Colon (tissue), 2 donors: ENCODE data around the gene DRD3.

Experiments
- FAIRE-seq: peaks from 2 replicates; lab custom pipeline; 2012; peaks lifted over from hg19 to GRCh38; lab: Jason Lieb, UNC
- donor health status: control.
- donor health status: control.

The DRD3 gene

DNA sequence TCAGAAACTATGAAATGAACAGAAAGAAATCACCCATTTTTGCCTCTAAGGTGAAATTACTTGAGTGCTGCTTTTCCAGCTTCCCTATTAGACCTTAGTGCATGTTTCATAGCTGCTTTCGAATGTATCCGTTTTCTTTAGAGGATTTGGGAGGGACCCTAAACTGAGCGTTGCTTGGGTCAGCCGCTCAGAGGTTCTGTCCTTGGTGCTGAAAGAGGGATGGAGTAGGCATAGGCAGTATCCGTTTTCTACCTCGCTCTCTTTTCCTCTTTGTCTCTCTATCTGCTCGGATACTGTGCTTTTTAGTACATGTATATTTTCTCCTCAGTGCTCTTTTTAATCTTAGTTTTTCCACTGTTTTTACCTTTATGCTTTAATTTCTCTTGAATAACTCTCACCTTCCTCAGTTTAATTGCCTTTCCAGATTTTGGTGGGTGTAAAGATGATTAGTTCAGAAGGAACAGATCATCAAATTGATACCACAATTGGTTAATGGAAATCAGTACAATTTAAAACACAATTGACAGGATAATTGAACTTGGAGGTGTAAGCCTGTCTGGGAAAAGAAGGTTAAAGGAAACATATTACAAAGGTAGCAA, at the start of gene DRD3:
TSS of gene DRD3 (minus strand) at position 283 of the 599 bp plus-strand sequence. CDS start 7,060 bp downstream, outside the sequence.
- FAIRE-seq, result no peak

- no peak for FAIRE-seq
Measured at GRCh38 chr3:114227076-114227475, 48.2 kb upstream of the DRD3 start.

- FAIRE-seq, result no peak
Measured at GRCh38 chr3:114226313-114226712, 47.5 kb upstream of the DRD3 start.

DNA sequence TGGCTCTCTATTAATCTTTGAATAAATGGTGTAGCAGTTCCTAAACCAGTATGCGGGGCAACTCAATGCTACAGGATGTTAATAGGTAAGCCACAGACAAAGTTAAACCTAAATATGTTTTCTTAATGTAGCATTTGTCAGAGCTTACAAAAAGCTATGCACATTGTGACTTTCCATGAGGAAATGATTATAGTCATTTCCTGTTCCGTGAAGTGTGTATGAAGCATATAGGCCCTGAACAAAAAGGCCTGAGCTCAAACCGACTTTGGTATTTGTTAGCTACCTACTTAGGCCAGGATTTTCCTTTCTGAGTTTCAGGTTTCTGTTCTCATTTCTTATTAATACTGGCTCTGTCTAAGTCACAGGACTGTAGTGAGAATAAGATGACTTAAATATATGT, 44.3 kb upstream of the DRD3 start:
- FAIRE-seq, result no peak

GRCh38 chr3:114221881-114222264, 43.0 kb upstream of the DRD3 start:
- no peak for FAIRE-seq

GRCh38 chr3:114221165-114221880, 42.5 kb upstream of the DRD3 start:
- no peak for FAIRE-seq

GRCh38 chr3:114219741-114220140, 40.9 kb upstream of the DRD3 start:
- FAIRE-seq, result no peak

GRCh38 chr3:114218578-114219185, 39.8 kb upstream of the DRD3 start:
- no peak for FAIRE-seq

GRCh38 chr3:114218006-114218405, 39.2 kb upstream of the DRD3 start:
- FAIRE-seq, result no peak

GRCh38 chr3:114217266-114217665, 38.4 kb upstream of the DRD3 start:
- FAIRE-seq, result no peak

DNA sequence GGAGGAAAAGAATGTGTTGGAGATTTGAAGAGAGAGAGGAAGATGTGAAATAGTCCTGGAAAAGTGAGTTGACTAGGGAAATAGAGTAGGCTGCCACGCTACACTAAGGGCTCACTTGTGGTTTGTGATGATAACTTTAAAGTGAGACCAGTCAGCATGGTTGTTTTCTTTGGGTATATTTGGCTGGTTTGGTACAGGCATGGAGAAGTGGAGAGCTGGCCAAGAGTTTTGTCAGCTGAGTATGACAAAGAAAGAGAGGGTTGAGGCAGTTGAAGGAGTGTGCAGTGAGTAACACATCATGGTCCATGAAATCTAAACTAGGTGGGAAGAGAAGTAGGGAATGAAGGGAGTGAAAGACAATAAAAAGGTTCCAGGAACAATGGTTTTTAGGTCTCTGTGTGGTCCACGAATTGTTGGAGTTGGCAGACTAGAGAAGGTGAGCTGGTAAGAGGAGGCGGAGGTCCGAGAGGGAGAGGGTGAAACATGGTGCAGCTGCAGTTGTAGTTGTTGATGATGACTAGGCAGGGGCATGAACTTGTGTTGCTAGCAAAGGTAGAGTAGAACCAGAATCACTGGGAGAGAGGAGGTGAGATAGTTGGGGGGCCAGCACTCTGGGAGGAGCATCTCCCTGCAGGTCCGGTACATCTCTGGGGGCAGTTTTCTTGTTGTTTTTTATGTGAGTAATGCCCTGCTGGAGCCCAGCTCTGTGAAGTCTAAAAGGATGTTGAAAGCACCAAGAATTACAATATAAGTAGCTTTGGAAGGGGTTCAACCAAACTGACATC, 37.5 kb upstream of the DRD3 start:
- no peak for FAIRE-seq

DNA sequence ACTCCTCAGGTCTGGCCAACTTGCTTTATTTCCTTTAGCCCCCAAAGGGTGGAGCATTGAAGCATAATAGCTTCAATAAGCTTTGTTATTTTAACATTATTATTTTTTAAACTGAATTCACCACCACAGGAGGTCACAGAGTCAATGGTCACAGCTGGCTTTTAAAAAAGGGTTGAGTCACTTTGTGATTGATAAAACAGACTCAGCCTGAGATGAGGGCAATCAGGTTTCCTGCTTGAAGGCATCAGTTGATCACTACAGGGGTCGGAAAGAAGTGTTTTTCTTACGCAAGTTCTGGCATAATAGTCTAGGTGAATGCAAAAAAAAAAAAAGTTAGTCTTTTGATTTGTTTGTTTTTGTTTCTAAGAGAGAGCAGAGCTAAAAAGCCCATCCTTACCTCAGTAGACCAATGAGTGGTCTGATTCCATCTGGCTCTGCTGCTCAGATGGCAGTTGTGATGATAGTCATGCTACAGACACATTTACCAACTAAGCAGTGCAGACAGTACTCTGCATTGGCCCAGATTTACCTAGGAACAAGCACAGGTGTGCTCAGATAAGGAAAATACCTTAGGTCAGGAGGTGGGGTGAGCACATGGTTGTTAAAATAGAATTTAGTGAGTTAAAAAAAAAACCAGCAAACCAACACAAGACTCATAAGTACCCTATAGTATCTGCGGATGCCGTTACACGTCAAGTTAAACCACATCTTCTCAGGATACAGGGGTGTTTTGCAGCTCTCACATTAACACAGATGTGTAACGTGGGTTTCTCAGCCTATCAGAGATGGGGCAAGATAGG, 35.9 kb upstream of the DRD3 start:
- FAIRE-seq, result no peak

- FAIRE-seq, result no peak
Measured at GRCh38 chr3:114213627-114214541, 35.0 kb upstream of the DRD3 start.

DNA sequence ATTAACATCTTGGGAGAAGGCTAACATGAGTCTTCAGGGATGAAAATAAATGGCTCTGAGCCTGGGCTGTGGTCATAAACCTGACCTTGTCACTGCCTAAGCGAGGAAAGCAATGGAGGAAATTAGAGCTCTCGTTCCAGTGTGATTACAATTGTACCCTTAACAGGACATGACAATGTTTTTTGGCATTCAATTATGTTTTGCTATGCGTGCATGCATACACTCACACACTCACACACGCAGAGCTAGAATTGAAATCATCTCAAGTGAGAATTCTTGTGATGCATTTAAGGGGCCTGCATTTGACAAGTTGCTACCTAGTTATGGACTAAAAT, 34.4 kb upstream of the DRD3 start:
- FAIRE-seq, result no peak

DNA sequence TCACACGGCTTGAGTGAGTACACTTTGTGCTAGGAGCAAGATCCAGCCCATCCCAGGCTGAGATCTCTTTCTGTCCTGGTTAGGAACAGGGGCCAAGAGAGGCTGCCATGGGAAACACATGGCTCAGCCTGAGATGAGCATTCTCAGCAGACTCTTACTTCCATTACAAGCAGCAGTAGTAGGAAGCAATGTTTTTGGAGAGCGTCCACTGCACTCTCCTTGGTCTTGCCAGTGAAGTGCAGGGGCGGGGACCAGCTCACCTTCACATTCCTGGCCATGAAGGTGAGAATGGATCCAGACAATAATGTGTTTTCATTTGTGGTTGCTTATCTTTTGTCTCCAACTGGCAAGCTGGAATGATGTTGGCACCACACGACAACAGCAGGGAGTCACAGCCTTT, 33.8 kb upstream of the DRD3 start:
- FAIRE-seq, result no peak

DNA sequence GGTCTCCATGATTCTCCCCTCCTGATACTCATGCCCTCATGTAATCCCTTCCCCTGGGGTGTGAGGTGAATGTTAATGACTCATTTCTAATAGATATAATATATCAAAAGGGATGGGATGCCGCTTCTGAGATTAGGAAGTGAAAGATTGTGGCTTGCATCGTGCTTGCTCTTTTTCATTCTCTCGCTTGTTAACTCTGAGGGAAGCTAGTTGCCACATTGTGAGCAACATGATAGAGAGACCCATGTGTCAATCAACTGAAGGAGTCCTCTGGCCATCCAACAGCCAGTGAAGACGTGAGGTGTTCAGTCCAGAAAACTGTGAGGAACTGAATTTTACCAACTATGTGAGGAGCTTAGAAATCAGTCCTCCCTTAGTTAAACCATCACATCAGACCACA, 28.9 kb upstream of the DRD3 start:
- FAIRE-seq, result no peak

DNA sequence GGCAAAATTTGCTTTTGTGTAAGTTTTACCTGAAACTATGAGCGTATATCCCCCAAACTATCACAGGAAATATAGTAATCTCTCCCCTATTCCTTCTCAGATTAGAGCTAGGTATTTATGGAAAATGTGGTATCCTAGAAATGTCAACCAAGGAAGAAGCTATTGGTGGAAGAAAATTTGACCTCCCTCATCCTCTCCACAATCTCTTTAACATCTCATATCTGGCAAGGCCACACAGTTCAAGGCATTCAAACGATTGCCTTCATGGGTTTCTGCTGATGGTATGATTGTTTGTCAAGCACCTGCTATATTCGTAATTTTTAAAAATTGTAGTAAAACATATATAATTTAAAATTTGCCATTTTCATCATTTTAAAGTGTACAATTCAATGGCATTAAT, 27.5 kb upstream of the DRD3 start:
- FAIRE-seq, result no peak

DNA sequence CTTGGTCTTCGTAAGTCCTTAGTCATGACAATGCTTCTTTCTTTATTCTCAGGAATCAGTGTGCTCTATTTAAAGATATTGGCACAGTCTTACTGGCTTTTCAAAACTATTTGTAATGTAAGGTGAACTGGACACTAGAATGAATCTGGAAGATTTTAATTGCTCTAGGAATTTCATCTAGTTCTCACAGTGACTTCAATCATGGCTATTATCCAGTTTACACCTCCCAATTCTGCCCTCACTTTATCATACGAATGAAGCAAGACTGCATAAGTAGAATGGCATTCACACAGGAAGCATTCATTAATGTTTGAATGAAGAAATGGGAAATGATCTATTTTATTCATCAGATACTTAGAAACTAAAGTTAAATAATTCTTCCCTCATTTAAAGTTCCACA, 26.7 kb upstream of the DRD3 start:
- no peak for FAIRE-seq

- no peak for FAIRE-seq
Measured at GRCh38 chr3:114194750-114195149, 15.9 kb upstream of the DRD3 start.

DNA sequence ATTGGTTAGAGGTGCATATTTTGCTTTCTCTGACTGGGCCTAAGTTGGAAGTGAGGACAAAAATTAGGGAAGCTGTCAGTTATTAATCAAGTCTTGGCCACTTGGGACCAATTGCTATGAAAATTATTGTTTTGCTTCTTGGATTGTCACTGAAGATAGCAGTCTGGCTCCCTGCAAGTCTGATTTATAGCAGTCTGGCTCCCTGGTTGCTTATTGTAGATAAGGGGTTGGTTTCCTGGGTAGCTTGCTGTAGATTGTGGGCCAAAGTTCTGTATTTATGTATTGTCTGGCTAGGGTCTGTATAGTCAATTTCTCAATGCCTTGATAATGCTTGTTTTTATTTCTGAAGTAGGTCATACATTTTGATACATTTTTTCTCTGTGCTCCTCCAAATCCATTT, 13.3 kb upstream of the DRD3 start:
- no peak for FAIRE-seq

DNA sequence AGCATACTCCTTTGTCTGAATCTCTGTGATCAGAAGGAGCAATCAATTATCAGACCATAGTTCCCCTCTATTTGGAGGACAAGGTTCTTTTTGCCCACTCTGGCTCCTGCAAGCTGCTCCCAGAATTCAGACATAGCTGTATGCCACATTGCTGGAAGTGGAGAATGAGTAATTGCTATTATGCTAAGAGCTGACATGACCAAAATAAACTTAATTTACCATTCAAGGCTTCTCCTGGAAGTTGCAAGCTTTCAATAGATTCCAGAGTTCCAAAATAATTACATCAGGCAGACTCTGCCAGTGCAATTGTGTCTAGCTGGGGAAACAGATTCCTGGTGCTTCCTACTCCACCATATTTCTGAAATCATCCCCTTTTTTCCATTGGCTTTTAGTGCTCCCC, 7.6 kb upstream of the DRD3 start:
- no peak for FAIRE-seq
